Gastrocnemius medialis (tissue), 4 donors: ENCODE data around the gene KDM3A. TPM values are rescaled to one million over a fixed set of nuclear protein-coding genes. Genes with fewer than 3 reads are reported as not detected.

Experiments
- ATAC-seq, 2 donors: fragments of 150-250 bp; one replicate each; pipeline ENCODE4 v1.9.1; 2016
- DNase-seq, 2 donors: peaks; one replicate each; pipeline ENCODE4 v3.0.0-alpha.2; 2019
- H3K27ac ChIP-seq, 4 donors: fragments of 200-600 bp; sonication (generic); 1 replicate in 1 of 4; 2 replicates in 3 of 4; pipeline ENCODE4 v1.5.1; 2016 to 2018; ENCODE audit warnings: mild to moderate bottlenecking in 2 of 4, moderate library complexity in 1 of 4
- H3K27me3 ChIP-seq, 3 donors: fragments of 200-600 bp; sonication (generic) in 2 of 3; 1 replicate in 1 of 3; 2 replicates in 2 of 3; pipeline versions ENCODE4 v1.5.1 to v1.6.0; 2016 to 2019; ENCODE audit warnings: mild to moderate bottlenecking in 1 of 3, moderate library complexity in 1 of 3
- H3K36me3 ChIP-seq, 2 donors: fragments of 200-600 bp; sonication (generic) in 1 of 2; one replicate each; pipeline ENCODE4 v1.5.1; 2017 to 2018
- H3K4me1 ChIP-seq, 2 donors: fragments of 200-600 bp; sonication (generic) in 1 of 2; one replicate each; pipeline ENCODE4 v1.5.1; 2016 to 2017; ENCODE audit warnings: mild to moderate bottlenecking in 2 of 2
- H3K4me3 ChIP-seq, 4 donors: fragments of 200-600 bp; sonication (generic) in 3 of 4; 1 replicate in 1 of 4; 2 replicates in 3 of 4; pipeline ENCODE4 v1.5.1; 2016 to 2019; ENCODE audit warnings: mild to moderate bottlenecking in 2 of 4
- H3K9me3 ChIP-seq, 3 donors: fragments of 200-600 bp; sonication (generic) in 2 of 3; 1 replicate in 1 of 3; 2 replicates in 2 of 3; pipeline ENCODE4 v1.5.1; 2016 to 2019
- POLR2A ChIP-seq, 2 donors: fragments of 450-650 bp; IDR thresholded peaks; one replicate each; pipeline ENCODE4 v1.6.1; 2017; ENCODE audit warnings: antibody characterized with exemption in 2 of 2, mild to moderate bottlenecking in 2 of 2, moderate library complexity in 2 of 2
- in situ Hi-C, 4 donors: fragments of 200-750 bp; cut with MboI; loops; one replicate each; pipeline versions ENCODE4 v1.15.0 to v1.8.0; 2017; ENCODE audit warnings: low sequenced_read_pairs in 4 of 4
- intact Hi-C: fragments of 100-400 bp; cut with DNase I; formaldehyde crosslinking; loops from one replicate; pipeline ENCODE4 v1.15.1; 2023; ENCODE audit warnings: low total_unique reads
- total RNA-seq, 4 donors: library from RNA; depleted of rRNA; stranded (reverse); fragments of >200 nt; gene quantifications; one replicate each; pipeline versions ENCODE4 v1.1.0 to v1.2.3, GENCODE V29; 2016
- TF ChIP-seq, protein P1 (sequence below), 5 experiments: fragments of 450-650 bp in 3 of 5; fragments of 200-600 bp in 2 of 5; sonication (generic) in 2 of 5; IDR thresholded peaks in 4 of 5; conservative IDR thresholded peaks in 1 of 5; 1 replicate in 4 of 5; 2 replicates in 1 of 5; pipeline ENCODE4 v1.5.1; 2016 to 2019; ENCODE audit warnings: antibody characterized with exemption in 5 of 5, mild to moderate bottlenecking in 3 of 5, moderate library complexity in 3 of 5

The KDM3A gene
- total RNA-seq, 4 donors from 2014 or later, result 20.7 to 36.8 (median 26.1) TPM

DNA sequence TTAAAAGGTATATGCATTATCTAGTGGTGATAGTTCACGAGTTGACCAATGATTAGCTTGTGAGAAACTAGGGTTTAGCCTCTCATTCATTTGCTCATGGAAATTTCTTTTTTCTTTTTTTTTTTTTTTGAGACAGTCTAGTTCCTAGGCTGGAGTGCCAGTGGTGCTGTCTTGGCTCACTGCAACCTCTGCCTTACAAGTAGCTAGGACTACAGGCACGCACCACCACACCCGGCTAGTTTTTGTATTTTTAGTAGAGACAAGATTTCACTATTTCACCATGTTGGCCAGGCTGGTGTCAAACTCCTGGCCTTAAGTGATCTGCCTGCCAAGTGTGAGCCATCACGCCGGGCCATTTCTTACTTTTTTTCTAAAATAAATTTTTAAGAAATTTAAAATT lies 14.0 kb downstream of the KDM3A start:
- in situ Hi-C loops, result no loop called here
- Histone ChIP-seq H3K4me1 (peaks cover 3 to 7% of the 10 kb centered on the region in 2 donors), H3K27me3 (no peaks in the 10 kb centered on the region), H3K4me3 (no peak overlapping the region), H3K36me3 (peaks cover 2 to 85% of the 10 kb centered on the region in 2 donors), H3K27ac (no peak overlapping the region), H3K9me3 (no peaks in the 10 kb centered on the region)
- ATAC-seq, result no peak
- DNase-seq, result no peak
- intact Hi-C loops, result no loop called here
- no peak for TF ChIP-seq POLR2A (IDR thresholded peaks at IDR 0.05)
- TF ChIP-seq, protein P1, sequence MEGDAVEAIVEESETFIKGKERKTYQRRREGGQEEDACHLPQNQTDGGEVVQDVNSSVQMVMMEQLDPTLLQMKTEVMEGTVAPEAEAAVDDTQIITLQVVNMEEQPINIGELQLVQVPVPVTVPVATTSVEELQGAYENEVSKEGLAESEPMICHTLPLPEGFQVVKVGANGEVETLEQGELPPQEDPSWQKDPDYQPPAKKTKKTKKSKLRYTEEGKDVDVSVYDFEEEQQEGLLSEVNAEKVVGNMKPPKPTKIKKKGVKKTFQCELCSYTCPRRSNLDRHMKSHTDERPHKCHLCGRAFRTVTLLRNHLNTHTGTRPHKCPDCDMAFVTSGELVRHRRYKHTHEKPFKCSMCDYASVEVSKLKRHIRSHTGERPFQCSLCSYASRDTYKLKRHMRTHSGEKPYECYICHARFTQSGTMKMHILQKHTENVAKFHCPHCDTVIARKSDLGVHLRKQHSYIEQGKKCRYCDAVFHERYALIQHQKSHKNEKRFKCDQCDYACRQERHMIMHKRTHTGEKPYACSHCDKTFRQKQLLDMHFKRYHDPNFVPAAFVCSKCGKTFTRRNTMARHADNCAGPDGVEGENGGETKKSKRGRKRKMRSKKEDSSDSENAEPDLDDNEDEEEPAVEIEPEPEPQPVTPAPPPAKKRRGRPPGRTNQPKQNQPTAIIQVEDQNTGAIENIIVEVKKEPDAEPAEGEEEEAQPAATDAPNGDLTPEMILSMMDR (IDR thresholded peaks at IDR 0.05 in 4 of 5, conservative IDR thresholded peaks at IDR 0.05 in 1 of 5), result no peak

- Histone ChIP-seq H3K9me3 (no peaks in the 10 kb centered on the region), H3K4me3 (no peak overlapping the region), H3K36me3 (peaks cover 2 to 85% of the 10 kb centered on the region in 2 donors), H3K27me3 (no peaks in the 10 kb centered on the region), H3K4me1 (peaks cover 11 to 12% of the 10 kb centered on the region in 2 donors), H3K27ac (no peak overlapping the region)
- DNase-seq, result no peak
- intact Hi-C loops (no loop called here), in situ Hi-C loops (no loop called here)
- ATAC-seq, result no peak
- TF ChIP-seq POLR2A (IDR thresholded peaks at IDR 0.05), result no peak
- TF ChIP-seq, protein P1 (IDR thresholded peaks at IDR 0.05 in 4 of 5, conservative IDR thresholded peaks at IDR 0.05 in 1 of 5), result no peak
Measured at GRCh38 chr2:86461042-86461743, 20.0 kb downstream of the KDM3A start.

- no peak for DNase-seq
- intact Hi-C loops, result no loop called here
- H3K36me3 ChIP-seq, result peaks cover 2 to 81% of the 10 kb centered on the region in 2 donors
Measured at GRCh38 chr2:86464652-86465051, 23.5 kb downstream of the KDM3A start.

DNA sequence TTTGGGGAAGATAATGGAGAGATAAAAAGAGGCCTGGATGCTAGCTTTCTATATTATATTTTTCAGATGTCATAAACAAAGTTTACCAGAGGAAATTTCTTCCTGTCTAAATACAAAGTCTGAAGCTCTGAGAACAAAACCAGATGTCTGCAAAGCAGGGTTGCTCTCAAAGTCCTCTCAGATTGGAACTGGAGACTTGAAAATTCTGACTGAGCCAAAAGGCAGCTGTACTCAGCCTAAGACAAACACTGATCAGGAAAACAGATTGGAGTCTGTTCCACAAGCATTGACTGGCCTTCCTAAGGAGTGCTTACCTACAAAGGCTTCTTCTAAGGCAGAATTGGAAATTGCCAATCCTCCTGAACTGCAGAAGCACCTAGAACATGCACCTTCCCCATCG lies 25.1 kb downstream of the KDM3A start:
- Histone ChIP-seq H3K27ac (no peak overlapping the region), H3K36me3 (peaks cover 2 to 81% of the 10 kb centered on the region in 2 donors), H3K4me1 (peaks cover 18 to 22% of the 10 kb centered on the region in 2 donors), H3K27me3 (no peaks in the 10 kb centered on the region), H3K9me3 (no peaks in the 10 kb centered on the region), H3K4me3 (no peak overlapping the region)
- TF ChIP-seq, protein P1 (IDR thresholded peaks at IDR 0.05 in 4 of 5, conservative IDR thresholded peaks at IDR 0.05 in 1 of 5), result no peak
- TF ChIP-seq POLR2A (IDR thresholded peaks at IDR 0.05), result no peak
- in situ Hi-C loops, result no loop called here
- intact Hi-C loops, result no loop called here
- DNase-seq (no peak), ATAC-seq (no peak)

More at GRCh38 chr2:86464652-86465051, 23.5 kb downstream of the KDM3A start:
- Histone ChIP-seq H3K27me3 (no peaks in the 10 kb centered on the region), H3K4me3 (no peak overlapping the region), H3K9me3 (no peaks in the 10 kb centered on the region), H3K4me1 (peaks cover 18 to 22% of the 10 kb centered on the region in 2 donors), H3K27ac (peak overlapping the region in 1 of 4 donors; percentile 2)
- in situ Hi-C loops, result no loop called here
- TF ChIP-seq POLR2A (IDR thresholded peaks at IDR 0.05), result no peak
- TF ChIP-seq, protein P1 (IDR thresholded peaks at IDR 0.05 in 4 of 5, conservative IDR thresholded peaks at IDR 0.05 in 1 of 5), result no peak
- peak in 1 of 2 donors; percentile 53 for ATAC-seq
